Mucosa of stomach (tissue), 1 donor: ENCODE results near the gene ATP6V0E1.

Experiments
- H3K27me3 ChIP-seq: one replicate; pipeline ENCODE4 v1.7.0; 2013; ENCODE audit warnings: mild to moderate bottlenecking, low read length; ENCODE audit not compliant: control insufficient read depth, insufficient read depth
- H3K36me3 ChIP-seq: one replicate; pipeline ENCODE4 v1.7.0; 2013; ENCODE audit warnings: low read length; ENCODE audit not compliant: control insufficient read depth, insufficient read depth
- H3K4me1 ChIP-seq: one replicate; pipeline ENCODE4 v1.7.0; 2013; ENCODE audit warnings: mild to moderate bottlenecking, low read length; ENCODE audit not compliant: control insufficient read depth, insufficient read depth
- H3K4me3 ChIP-seq: one replicate; pipeline ENCODE4 v1.7.0; 2013; ENCODE audit warnings: low read length
- H3K9ac ChIP-seq: one replicate; pipeline ENCODE4 v1.7.0; 2013; ENCODE audit warnings: mild to moderate bottlenecking, low read length, moderate library complexity
- H3K9me3 ChIP-seq: one replicate; pipeline ENCODE4 v1.7.0; 2013; ENCODE audit warnings: mild to moderate bottlenecking, low read length, moderate library complexity; ENCODE audit not compliant: control insufficient read depth
- donor health status: Pancreatic carcinoma.

Gene ATP6V0E1

GRCh38 chr5:172946146-172946545 is 37.4 kb upstream of the ATP6V0E1 start:
- Histone ChIP-seq H3K9me3 (no peaks in the 10 kb centered on the region), H3K27me3 (no peaks in the 10 kb centered on the region), H3K9ac (no peak overlapping the region), H3K36me3 (peaks cover 19% of the 10 kb centered on the region), H3K4me1 (no peaks in the 10 kb centered on the region), H3K4me3 (no peak overlapping the region)

- Histone ChIP-seq H3K9ac (no peak overlapping the region), H3K9me3 (no peaks in the 10 kb centered on the region), H3K4me1 (no peaks in the 10 kb centered on the region), H3K4me3 (no peak overlapping the region), H3K27me3 (no peaks in the 10 kb centered on the region), H3K36me3 (peaks cover 23% of the 10 kb centered on the region)
These were observed 34.1 kb upstream of the ATP6V0E1 start for GRCh38 chr5:172949426-172949825.

- no peak overlapping the region for H3K9ac ChIP-seq
- no peaks in the 10 kb centered on the region for H3K9me3 ChIP-seq
- peaks cover 23% of the 10 kb centered on the region for H3K36me3 ChIP-seq
- H3K4me3 ChIP-seq = no peak overlapping the region
- no peaks in the 10 kb centered on the region for H3K4me1 ChIP-seq
- no peaks in the 10 kb centered on the region for H3K27me3 ChIP-seq
These were observed 33.2 kb upstream of the ATP6V0E1 start for GRCh38 chr5:172950176-172950965.

- Histone ChIP-seq H3K27me3 (no peaks in the 10 kb centered on the region), H3K4me1 (no peaks in the 10 kb centered on the region), H3K9ac (no peak overlapping the region), H3K36me3 (peaks cover 15% of the 10 kb centered on the region), H3K9me3 (no peaks in the 10 kb centered on the region), H3K4me3 (no peak overlapping the region)
These were observed 32.1 kb upstream of the ATP6V0E1 start for GRCh38 chr5:172951371-172952033.

GRCh38 chr5:172952034-172952511 is 31.5 kb upstream of the ATP6V0E1 start:
- Histone ChIP-seq H3K27me3 (no peaks in the 10 kb centered on the region), H3K9ac (no peak overlapping the region), H3K36me3 (peaks cover 14% of the 10 kb centered on the region), H3K4me3 (no peak overlapping the region), H3K9me3 (no peaks in the 10 kb centered on the region), H3K4me1 (no peaks in the 10 kb centered on the region)

GRCh38 chr5:172953776-172954675 is 29.5 kb upstream of the ATP6V0E1 start:
- peaks cover 3% of the 10 kb centered on the region for H3K4me1 ChIP-seq
- H3K36me3 ChIP-seq = peaks cover 14% of the 10 kb centered on the region
- H3K9ac ChIP-seq = no peak overlapping the region
- H3K9me3 ChIP-seq = no peaks in the 10 kb centered on the region
- no peak overlapping the region for H3K4me3 ChIP-seq
- no peaks in the 10 kb centered on the region for H3K27me3 ChIP-seq

- H3K9ac ChIP-seq = no peak overlapping the region
- peaks cover 14% of the 10 kb centered on the region for H3K36me3 ChIP-seq
- no peaks in the 10 kb centered on the region for H3K9me3 ChIP-seq
- no peak overlapping the region for H3K4me3 ChIP-seq
- no peaks in the 10 kb centered on the region for H3K27me3 ChIP-seq
- peaks cover 3% of the 10 kb centered on the region for H3K4me1 ChIP-seq
These were observed 28.8 kb upstream of the ATP6V0E1 start for GRCh38 chr5:172954751-172955159.

- H3K4me3 ChIP-seq = no peak overlapping the region
- peaks cover 3% of the 10 kb centered on the region for H3K4me1 ChIP-seq
- H3K9ac ChIP-seq = no peak overlapping the region
- no peaks in the 10 kb centered on the region for H3K9me3 ChIP-seq
- H3K36me3 ChIP-seq = peaks cover 3% of the 10 kb centered on the region
- H3K27me3 ChIP-seq = no peaks in the 10 kb centered on the region
These were observed 27.3 kb upstream of the ATP6V0E1 start for GRCh38 chr5:172956228-172956627.

- no peaks in the 10 kb centered on the region for H3K9me3 ChIP-seq
These were observed 26.6 kb upstream of the ATP6V0E1 start for GRCh38 chr5:172956936-172957335.

GRCh38 chr5:172957458-172957857 is 26.1 kb upstream of the ATP6V0E1 start:
- Histone ChIP-seq H3K27me3 (no peaks in the 10 kb centered on the region), H3K4me1 (peaks cover 3% of the 10 kb centered on the region), H3K9me3 (no peaks in the 10 kb centered on the region), H3K9ac (no peak overlapping the region), H3K4me3 (no peak overlapping the region), H3K36me3 (no peaks in the 10 kb centered on the region)

More at GRCh38 chr5:172956936-172957335, 26.6 kb upstream of the ATP6V0E1 start:
- Histone ChIP-seq H3K4me1 (peaks cover 3% of the 10 kb centered on the region), H3K27me3 (no peaks in the 10 kb centered on the region), H3K9ac (no peak overlapping the region), H3K4me3 (no peak overlapping the region), H3K36me3 (no peaks in the 10 kb centered on the region)

- Histone ChIP-seq H3K27me3 (no peaks in the 10 kb centered on the region), H3K4me3 (peak overlapping the region; percentile 82), H3K36me3 (no peaks in the 10 kb centered on the region), H3K9me3 (no peaks in the 10 kb centered on the region), H3K4me1 (peaks cover 3% of the 10 kb centered on the region), H3K9ac (peak overlapping the region; percentile 88)
These were observed 25.1 kb upstream of the ATP6V0E1 start for GRCh38 chr5:172958331-172959046.
